Mesenchymal stem cell (in vitro differentiated cells and primary cell): ENCODE data around the gene ZNF33B. TPM values are rescaled to one million over a fixed set of nuclear protein-coding genes. Genes with fewer than 3 reads are reported as not detected.

Experiments used
- small RNA-seq: library from polyadenylated mRNA; stranded (forward); fragments of <200 nt; extraction: miRNeasy Mini kit (QIAGEN cat#:217004); gene quantifications from one replicate; pipeline ENCODE3, GENCODE V24; 2013; ENCODE audit warnings: low read depth

The ZNF33B gene

Small RNA genes lying within 50 kb of the gene (small RNA-seq; reads per million reads assigned to genes)
- gene AL022345.1 (not detected), gene AL022345.2 (not detected), gene AL022345.3 (not detected), gene FXYD6P1 (not detected), gene RNU6-1170P (not detected)
